Erythroblast (primary cell): Measurements from ENCODE around the gene ANAPC15.

Experiments
- GATA1 ChIP-seq: IDR thresholded peaks from 2 replicates; pipeline ENCODE4 v1.6.1; 2011; ENCODE audit warnings: low read depth, mild to moderate bottlenecking, control low read depth, low read length, moderate library complexity
- POLR2A ChIP-seq: IDR thresholded peaks from 2 replicates; pipeline ENCODE4 v1.6.1; 2011; ENCODE audit warnings: mild to moderate bottlenecking, low read length

- no peak for TF ChIP-seq POLR2A
- TF ChIP-seq GATA1: no peak
These were observed 27.0 kb upstream of the ANAPC15 start for GRCh38 chr11:72139500-72139899.
